Femur (tissue), 1 donor: ENCODE measurements around the gene RELL2.

Experiments used
- DNase-seq: peaks from one replicate; pipeline ENCODE4 v3.0.0-alpha.2; 2017

RELL2 gene

GRCh38 chr5:141650851-141651727, 14.3 kb downstream of the RELL2 start, which contains the start of gene FCHSD1:
Gene FCHSD1 (minus strand): TSS chr5:141651418. CDS start chr5:141651368, 50 bp downstream.
- peak; percentile 94 for DNase-seq

GRCh38 chr5:141651728-141652105, 14.9 kb downstream of the RELL2 start:
- DNase-seq = no peak

- DNase-seq = no peak
These were observed 17.5 kb downstream of the RELL2 start for GRCh38 chr5:141654298-141654697.

GRCh38 chr5:141655020-141655419, 18.2 kb downstream of the RELL2 start:
- no peak for DNase-seq

GRCh38 chr5:141656396-141656795, 19.6 kb downstream of the RELL2 start:
- DNase-seq = no peak

GRCh38 chr5:141657404-141657803, 20.6 kb downstream of the RELL2 start:
- DNase-seq = no peak

- no peak for DNase-seq
These were observed 21.2 kb downstream of the RELL2 start for GRCh38 chr5:141657937-141658545.

- no peak for DNase-seq
These were observed 25.2 kb downstream of the RELL2 start for GRCh38 chr5:141662028-141662427.

GRCh38 chr5:141663506-141663905, 26.7 kb downstream of the RELL2 start:
- no peak for DNase-seq

GRCh38 chr5:141664733-141665461, 28.1 kb downstream of the RELL2 start:
- peak; percentile 84 for DNase-seq

- no peak for DNase-seq
These were observed 29.5 kb downstream of the RELL2 start for GRCh38 chr5:141665995-141666940.

- DNase-seq = no peak
These were observed 31.9 kb downstream of the RELL2 start for GRCh38 chr5:141668601-141669265.

GRCh38 chr5:141669520-141669919, 32.7 kb downstream of the RELL2 start:
- DNase-seq = no peak

GRCh38 chr5:141672071-141672840, 35.5 kb downstream of the RELL2 start:
- DNase-seq = no peak

GRCh38 chr5:141672841-141673813, 36.3 kb downstream of the RELL2 start:
- DNase-seq = no peak

- DNase-seq = no peak
These were observed 38.0 kb downstream of the RELL2 start for GRCh38 chr5:141674747-141675146.

GRCh38 chr5:141675672-141676071, 38.9 kb downstream of the RELL2 start:
- DNase-seq = no peak

GRCh38 chr5:141677415-141677814, 40.6 kb downstream of the RELL2 start:
- DNase-seq = no peak

GRCh38 chr5:141680178-141680577, 43.4 kb downstream of the RELL2 start:
- no peak for DNase-seq

- DNase-seq = peak; percentile 70
These were observed 44.0 kb downstream of the RELL2 start for GRCh38 chr5:141680751-141681201.
